K562 (cell line): Measurements from ENCODE around the gene QARS1. TPM values are rescaled to one million over a fixed set of nuclear protein-coding genes. Genes with fewer than 3 reads are reported as not detected.

ENCODE experiments used
- ARNT ChIP-seq, 2 experiments: fragments of 450-650 bp; IDR thresholded peaks; 2 replicates each; pipeline ENCODE4 v1.6.1; 2016; ENCODE audit warnings: mild to moderate bottlenecking in 1 of 2
- BRD4 ChIP-seq: fragments of 200-600 bp; sonication (generic); IDR thresholded peaks from 2 replicates; pipeline ENCODE4 v1.6.1; 2017; ENCODE audit warnings: inconsistent platforms
- CBFA2T3 ChIP-seq: fragments of 450-650 bp; IDR thresholded peaks from 2 replicates; pipeline ENCODE4 v1.6.1; 2017
- CXXC5 ChIP-seq: fragments of 250-450 bp; sonication (Bioruptor Pico); IDR thresholded peaks from 2 replicates; pipeline ENCODE4 v1.8.0; 2022; ENCODE audit warnings: inconsistent platforms, mild to moderate bottlenecking, moderate library complexity
- HLTF ChIP-seq: fragments of 450-650 bp; IDR thresholded peaks from 2 replicates; pipeline ENCODE4 v1.6.1; 2016
- L3MBTL2 ChIP-seq: fragments of 450-650 bp; IDR thresholded peaks from 2 replicates; pipeline ENCODE4 v1.6.1; 2016; ENCODE audit warnings: mild to moderate bottlenecking, moderate library complexity
- LARP7 ChIP-seq: fragments of 450-650 bp; IDR thresholded peaks from 2 replicates; pipeline ENCODE4 v1.6.1; 2016
- MYC ChIP-seq, 2 experiments: fragments of 250-450 bp in 1 of 2; sonication (Bioruptor Pico) in 1 of 2; IDR thresholded peaks; 2 replicates each; pipeline versions ENCODE4 v1.5.1 to v1.6.1; 2012 to 2021; ENCODE audit warnings: low read depth in 2 of 2, borderline replicate concordance in 1 of 2, improper control_type of control experiment in 1 of 2, low read length in 1 of 2, mild to moderate bottlenecking in 1 of 2, moderate library complexity in 1 of 2
- NCOA4 ChIP-seq: fragments of 450-650 bp; IDR thresholded peaks from 2 replicates; pipeline ENCODE4 v1.6.1; 2018; ENCODE audit warnings: mild to moderate bottlenecking; ENCODE audit not compliant: partially characterized antibody
- NFIX ChIP-seq: fragments of 250-450 bp; sonication (Bioruptor Pico); IDR thresholded peaks from 2 replicates; pipeline ENCODE4 v1.4.0; 2020; ENCODE audit warnings: low read depth, mild to moderate bottlenecking, moderate library complexity
- NFRKB ChIP-seq: fragments of 450-650 bp; IDR thresholded peaks from 2 replicates; pipeline ENCODE4 v1.6.1; 2016; ENCODE audit warnings: low read depth
- NR4A1 ChIP-seq, 2 experiments: fragments of 250-450 bp in 1 of 2; fragments of 450-650 bp in 1 of 2; sonication (Bioruptor Pico) in 1 of 2; IDR thresholded peaks; 2 replicates each; pipeline versions ENCODE4 v1.4.0 to v1.6.1; 2016 to 2020; ENCODE audit warnings: mild to moderate bottlenecking in 2 of 2, missing compliant biosample characterization in 1 of 2, missing genetic modification characterization in 1 of 2, moderate library complexity in 1 of 2
- PURB ChIP-seq: sonication (generic); formaldehyde crosslinking; IDR thresholded peaks from 2 replicates; pipeline ENCODE4 v1.9.0; 2021; ENCODE audit warnings: low read depth, mild to moderate bottlenecking, missing genetic modification reagents
- ZNF239 ChIP-seq: fragments of 250-450 bp; sonication (Bioruptor Pico); IDR thresholded peaks from 2 replicates; pipeline ENCODE4 v1.4.0; 2020; ENCODE audit warnings: mild to moderate bottlenecking
- ZNF583 ChIP-seq: fragments of 250-450 bp; sonication (Bioruptor Pico); IDR thresholded peaks from 2 replicates; pipeline ENCODE4 v1.4.0; 2020
- polyA plus RNA-seq, 8 experiments: library from polyadenylated mRNA; depleted of rRNA in 4 of 8; stranded (reverse) in 5 of 8; unstranded in 3 of 8; fragments of >200 nt; fragmentation: Nextera tagmentation in 2 of 8; fragmentation: Illumina TruSeq in 1 of 8; extraction: Ambion mirVana in 2 of 8; extraction: Trizol in 1 of 8; gene quantifications; 2 replicates each; pipeline versions ENCODE4 v1.2.1 to v1.2.3, GENCODE V29; 2011 to 2014; ENCODE audit warnings: inconsistent platforms in 1 of 8, missing spikeins in 1 of 8
- total RNA-seq, 7 experiments: library from RNA; depleted of rRNA in 6 of 7; stranded (reverse); fragments of >200 nt in 6 of 7; fragmentation: Illumina TruSeq in 2 of 7; extraction: Trizol in 2 of 7; gene quantifications; 2 replicates each; pipeline versions ENCODE4 v1.2.1 to v1.2.3, GENCODE V29; 2011 to 2021; ENCODE audit warnings: low replicate concordance in 1 of 7
- TF ChIP-seq, protein P1 (sequence below), 2 experiments: fragments of 450-650 bp; conservative IDR thresholded peaks; 2 replicates each; pipeline ENCODE4 v1.6.1; 2017; ENCODE audit warnings: mild to moderate bottlenecking in 2 of 2, moderate library complexity in 2 of 2
- TF ChIP-seq, protein P2 (sequence below): fragments of 450-650 bp; formaldehyde crosslinking; IDR thresholded peaks from 2 replicates; pipeline ENCODE4 v1.4.0; 2022; ENCODE audit warnings: mild to moderate bottlenecking, moderate library complexity
- TF ChIP-seq, protein P3 (sequence below), 3 experiments: fragments of 200-800 bp in 1 of 3; fragments of 250-450 bp in 1 of 3; fragments of 450-650 bp in 1 of 3; sonication (Bioruptor Pico) in 1 of 3; sonication (Bioruptor generic) in 1 of 3; formaldehyde crosslinking in 1 of 3; IDR thresholded peaks; 2 replicates each; pipeline versions ENCODE4 v1.6.1 to v1.8.0; 2016 to 2022; ENCODE audit warnings: mild to moderate bottlenecking in 2 of 3, missing genetic modification characterization in 2 of 3, missing compliant biosample characterization in 1 of 3, moderate library complexity in 1 of 3
- TF ChIP-seq, protein P4 (sequence below): fragments of 250-450 bp; sonication (Bioruptor Pico); IDR thresholded peaks from 2 replicates; pipeline ENCODE4 v1.5.0; 2021; ENCODE audit warnings: mild to moderate bottlenecking, borderline replicate concordance

QARS1 gene
- total and polyA plus RNA-seq, 9 of the 15 experiments (the other 6 are each of a cell fraction or from before 2014, with no cell fraction given), result 148 to 310 (median 273) TPM

DNA sequence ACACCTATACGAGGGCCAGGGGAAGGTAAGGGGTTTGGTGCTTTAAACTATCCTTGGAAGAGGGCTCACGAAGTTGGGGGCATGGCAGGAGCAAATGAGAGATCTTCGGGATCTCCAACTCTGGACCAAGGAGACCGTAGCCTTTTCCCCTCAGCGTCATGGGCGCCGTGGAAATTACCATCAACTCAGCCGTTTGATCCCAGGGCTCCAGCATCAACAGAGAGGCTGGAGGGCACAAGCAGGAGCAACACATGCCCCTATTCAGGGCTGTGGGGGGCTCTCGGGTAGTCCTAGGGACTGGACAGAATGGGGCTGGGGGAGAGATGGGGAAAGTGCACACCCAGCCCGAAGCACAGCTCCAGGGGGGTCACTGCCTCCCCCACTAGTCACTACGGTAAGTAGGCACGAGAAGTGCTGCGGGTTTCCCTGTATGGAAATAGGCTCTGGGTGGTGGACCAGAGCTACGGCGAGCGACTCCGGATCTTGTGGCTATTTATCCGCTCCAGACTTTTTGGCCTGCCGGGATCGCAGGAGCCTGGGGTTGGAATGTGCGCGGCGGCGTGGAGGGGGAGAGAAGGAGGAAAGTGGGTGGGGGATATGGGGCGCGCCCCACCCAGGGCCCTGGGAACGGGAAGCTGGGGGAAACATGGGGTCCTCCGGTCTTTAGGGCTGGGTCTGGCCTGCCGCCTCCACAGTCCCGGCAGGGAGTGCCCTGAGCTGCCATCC is 28.8 kb upstream of the QARS1 start (continued):
- TF ChIP-seq, protein P1, sequence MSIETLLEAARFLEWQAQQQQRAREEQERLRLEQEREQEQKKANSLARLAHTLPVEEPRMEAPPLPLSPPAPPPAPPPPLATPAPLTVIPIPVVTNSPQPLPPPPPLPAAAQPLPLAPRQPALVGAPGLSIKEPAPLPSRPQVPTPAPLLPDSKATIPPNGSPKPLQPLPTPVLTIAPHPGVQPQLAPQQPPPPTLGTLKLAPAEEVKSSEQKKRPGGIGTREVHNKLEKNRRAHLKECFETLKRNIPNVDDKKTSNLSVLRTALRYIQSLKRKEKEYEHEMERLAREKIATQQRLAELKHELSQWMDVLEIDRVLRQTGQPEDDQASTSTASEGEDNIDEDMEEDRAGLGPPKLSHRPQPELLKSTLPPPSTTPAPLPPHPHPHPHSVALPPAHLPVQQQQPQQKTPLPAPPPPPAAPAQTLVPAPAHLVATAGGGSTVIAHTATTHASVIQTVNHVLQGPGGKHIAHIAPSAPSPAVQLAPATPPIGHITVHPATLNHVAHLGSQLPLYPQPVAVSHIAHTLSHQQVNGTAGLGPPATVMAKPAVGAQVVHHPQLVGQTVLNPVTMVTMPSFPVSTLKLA (conservative IDR thresholded peaks at IDR 0.05), result peak; percentile 34 to 48; a peak in 2 of 4 replicates
- TF ChIP-seq, protein P2, sequence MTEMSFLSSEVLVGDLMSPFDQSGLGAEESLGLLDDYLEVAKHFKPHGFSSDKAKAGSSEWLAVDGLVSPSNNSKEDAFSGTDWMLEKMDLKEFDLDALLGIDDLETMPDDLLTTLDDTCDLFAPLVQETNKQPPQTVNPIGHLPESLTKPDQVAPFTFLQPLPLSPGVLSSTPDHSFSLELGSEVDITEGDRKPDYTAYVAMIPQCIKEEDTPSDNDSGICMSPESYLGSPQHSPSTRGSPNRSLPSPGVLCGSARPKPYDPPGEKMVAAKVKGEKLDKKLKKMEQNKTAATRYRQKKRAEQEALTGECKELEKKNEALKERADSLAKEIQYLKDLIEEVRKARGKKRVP, result no peak
- TF ChIP-seq ARNT (IDR thresholded peaks at IDR 0.05) (no peak), ZNF583 (CRISPR knock-in tag) (no peak), PURB (CRISPR knock-in tag) (no peak), HLTF (no peak), NCOA4 (no peak), NFIX (CRISPR knock-in tag) (no peak), NFRKB (no peak), CBFA2T3 (no peak), LARP7 (no peak), CXXC5 (CRISPR knock-in tag) (peak; percentile 32), ZNF239 (CRISPR knock-in tag) (no peak), MYC (IDR thresholded peaks at IDR 0.05; ENCODE audit: low read depth, low read length) (peak; percentile 48), MYC (CRISPR knock-in tag; IDR thresholded peaks at IDR 0.05; ENCODE audit: borderline replicate concordance, low read depth) (no peak), L3MBTL2 (0 out of 2 replicates have a peak, but pooled peaks have one; percentile 10), BRD4 (no peak), NR4A1 (CRISPR knock-in tag; IDR thresholded peaks at IDR 0.05) (no peak), NR4A1 (tag; IDR thresholded peaks at IDR 0.05) (no peak)
- TF ChIP-seq, protein P3, sequence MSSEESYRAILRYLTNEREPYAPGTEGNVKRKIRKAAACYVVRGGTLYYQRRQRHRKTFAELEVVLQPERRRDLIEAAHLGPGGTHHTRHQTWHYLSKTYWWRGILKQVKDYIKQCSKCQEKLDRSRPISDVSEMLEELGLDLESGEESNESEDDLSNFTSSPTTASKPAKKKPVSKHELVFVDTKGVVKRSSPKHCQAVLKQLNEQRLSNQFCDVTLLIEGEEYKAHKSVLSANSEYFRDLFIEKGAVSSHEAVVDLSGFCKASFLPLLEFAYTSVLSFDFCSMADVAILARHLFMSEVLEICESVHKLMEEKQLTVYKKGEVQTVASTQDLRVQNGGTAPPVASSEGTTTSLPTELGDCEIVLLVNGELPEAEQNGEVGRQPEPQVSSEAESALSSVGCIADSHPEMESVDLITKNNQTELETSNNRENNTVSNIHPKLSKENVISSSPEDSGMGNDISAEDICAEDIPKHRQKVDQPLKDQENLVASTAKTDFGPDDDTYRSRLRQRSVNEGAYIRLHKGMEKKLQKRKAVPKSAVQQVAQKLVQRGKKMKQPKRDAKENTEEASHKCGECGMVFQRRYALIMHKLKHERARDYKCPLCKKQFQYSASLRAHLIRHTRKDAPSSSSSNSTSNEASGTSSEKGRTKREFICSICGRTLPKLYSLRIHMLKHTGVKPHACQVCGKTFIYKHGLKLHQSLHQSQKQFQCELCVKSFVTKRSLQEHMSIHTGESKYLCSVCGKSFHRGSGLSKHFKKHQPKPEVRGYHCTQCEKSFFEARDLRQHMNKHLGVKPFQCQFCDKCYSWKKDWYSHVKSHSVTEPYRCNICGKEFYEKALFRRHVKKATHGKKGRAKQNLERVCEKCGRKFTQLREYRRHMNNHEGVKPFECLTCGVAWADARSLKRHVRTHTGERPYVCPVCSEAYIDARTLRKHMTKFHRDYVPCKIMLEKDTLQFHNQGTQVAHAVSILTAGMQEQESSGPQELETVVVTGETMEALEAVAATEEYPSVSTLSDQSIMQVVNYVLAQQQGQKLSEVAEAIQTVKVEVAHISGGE (CRISPR knock-in tag; IDR thresholded peaks at IDR 0.05), result no peak
- TF ChIP-seq, protein P4, sequence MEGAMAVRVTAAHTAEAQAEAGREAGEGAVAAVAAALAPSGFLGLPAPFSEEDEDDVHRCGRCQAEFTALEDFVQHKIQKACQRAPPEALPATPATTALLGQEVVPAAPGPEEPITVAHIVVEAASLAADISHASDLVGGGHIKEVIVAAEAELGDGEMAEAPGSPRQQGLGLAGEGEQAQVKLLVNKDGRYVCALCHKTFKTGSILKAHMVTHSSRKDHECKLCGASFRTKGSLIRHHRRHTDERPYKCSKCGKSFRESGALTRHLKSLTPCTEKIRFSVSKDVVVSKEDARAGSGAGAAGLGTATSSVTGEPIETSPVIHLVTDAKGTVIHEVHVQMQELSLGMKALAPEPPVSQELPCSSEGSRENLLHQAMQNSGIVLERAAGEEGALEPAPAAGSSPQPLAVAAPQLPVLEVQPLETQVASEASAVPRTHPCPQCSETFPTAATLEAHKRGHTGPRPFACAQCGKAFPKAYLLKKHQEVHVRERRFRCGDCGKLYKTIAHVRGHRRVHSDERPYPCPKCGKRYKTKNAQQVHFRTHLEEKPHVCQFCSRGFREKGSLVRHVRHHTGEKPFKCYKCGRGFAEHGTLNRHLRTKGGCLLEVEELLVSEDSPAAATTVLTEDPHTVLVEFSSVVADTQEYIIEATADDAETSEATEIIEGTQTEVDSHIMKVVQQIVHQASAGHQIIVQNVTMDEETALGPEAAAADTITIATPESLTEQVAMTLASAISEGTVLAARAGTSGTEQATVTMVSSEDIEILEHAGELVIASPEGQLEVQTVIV (CRISPR knock-in tag), result no peak
